Ectodermal cell (in vitro differentiated cells): ENCODE data around the gene FPR3. TPM values are rescaled to one million over a fixed set of nuclear protein-coding genes. Genes with fewer than 3 reads are reported as not detected.

Experiments used
- H3K27ac ChIP-seq: 2 replicates; pipeline ENCODE4 v1.7.0; 2013; ENCODE audit warnings: mild to moderate bottlenecking, low read depth, low read length; ENCODE audit not compliant: insufficient read depth, poor library complexity, severe bottlenecking
- H3K27me3 ChIP-seq: 2 replicates; pipeline ENCODE4 v1.7.0; 2013; ENCODE audit warnings: mild to moderate bottlenecking, low read length; ENCODE audit not compliant: insufficient read depth, control insufficient read depth, poor library complexity, severe bottlenecking
- H3K36me3 ChIP-seq: one replicate; pipeline ENCODE4 v1.7.0; 2013; ENCODE audit warnings: low read length; ENCODE audit not compliant: control insufficient read depth, insufficient read depth
- H3K4me1 ChIP-seq: one replicate; pipeline ENCODE4 v1.7.0; 2013; ENCODE audit warnings: low read length; ENCODE audit not compliant: control insufficient read depth, insufficient read depth
- H3K4me3 ChIP-seq: 2 replicates; pipeline ENCODE4 v1.7.0; 2013; ENCODE audit warnings: low read depth, low read length, control low read depth; ENCODE audit not compliant: insufficient read depth
- H3K9me3 ChIP-seq: 2 replicates; pipeline ENCODE4 v1.7.0; 2013; ENCODE audit warnings: mild to moderate bottlenecking, low read length, moderate library complexity; ENCODE audit not compliant: control insufficient read depth
- WGBS, 2 experiments: methylation state at CpG; one replicate each; pipeline ENCODE4 v1.1.7; 2013; ENCODE audit warnings: missing lambda C conversion rate in 2 of 2; 5-methylcytosine and 5-hydroxymethylcytosine counted together
- polyA plus RNA-seq, 4 experiments: library from polyadenylated mRNA; stranded (reverse); fragments of 50-300 nt; gene quantifications; one replicate each; pipeline ENCODE4 v1.2.3, GENCODE V29; 2013

The FPR3 gene, protein sequence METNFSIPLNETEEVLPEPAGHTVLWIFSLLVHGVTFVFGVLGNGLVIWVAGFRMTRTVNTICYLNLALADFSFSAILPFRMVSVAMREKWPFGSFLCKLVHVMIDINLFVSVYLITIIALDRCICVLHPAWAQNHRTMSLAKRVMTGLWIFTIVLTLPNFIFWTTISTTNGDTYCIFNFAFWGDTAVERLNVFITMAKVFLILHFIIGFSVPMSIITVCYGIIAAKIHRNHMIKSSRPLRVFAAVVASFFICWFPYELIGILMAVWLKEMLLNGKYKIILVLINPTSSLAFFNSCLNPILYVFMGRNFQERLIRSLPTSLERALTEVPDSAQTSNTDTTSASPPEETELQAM
- not detected for polyA plus RNA-seq (2013, experiment 1 of 4)
- not detected for polyA plus RNA-seq (2013, experiment 2 of 4)
- polyA plus RNA-seq (2013, experiment 3 of 4) = not detected
- polyA plus RNA-seq (2013, experiment 4 of 4) = not detected

DNA sequence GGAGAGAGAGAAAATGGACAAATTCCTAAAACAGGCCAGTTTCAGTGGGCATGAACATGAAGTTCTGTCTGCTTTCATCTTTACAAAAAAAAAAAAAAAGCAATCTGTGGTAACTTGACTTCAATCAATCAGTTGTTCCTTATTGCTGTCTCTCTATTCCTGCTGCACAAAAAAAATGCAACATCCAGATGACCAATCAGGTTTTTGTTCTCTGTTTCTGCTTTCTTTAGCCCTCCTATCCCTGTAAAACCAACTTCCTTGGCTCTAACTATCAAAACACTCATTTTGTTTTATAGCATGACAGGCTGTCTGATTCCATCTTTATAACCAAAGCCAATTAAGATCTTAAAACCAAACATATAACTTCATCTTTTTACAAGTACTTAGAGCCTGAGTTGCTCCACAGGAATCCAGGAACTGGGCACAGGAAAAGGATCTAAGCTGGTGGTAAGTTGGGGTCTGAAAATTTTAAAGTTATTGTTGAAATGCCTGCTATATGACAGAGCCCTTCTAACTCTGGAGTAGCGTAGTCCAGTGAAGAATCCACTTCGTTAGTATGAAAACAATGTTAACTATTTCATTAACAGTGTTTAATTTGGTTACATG, at the start of gene FPR3:
Gene FPR3, plus strand, starts transcription at position 273 of the 606 bp plus-strand sequence. CDS start 28,592 bp downstream, outside the sequence.
- Histone ChIP-seq H3K27ac (no peak within 1 kb of the TSS), H3K4me3 (no peak within 1 kb of the TSS), H3K9me3 (peaks cover 6% of the 10 kb centered on the region), H3K4me1 (no peaks in the 10 kb centered on the region), H3K27me3 (no peaks in the 10 kb centered on the region), H3K36me3 (no peaks in the 10 kb centered on the region)
- 59% methylated on average over 2 of the region's 2 CpGs; no CpG with 5 or more reads in 1 of the 2 experiments for WGBS, 2 experiments

DNA sequence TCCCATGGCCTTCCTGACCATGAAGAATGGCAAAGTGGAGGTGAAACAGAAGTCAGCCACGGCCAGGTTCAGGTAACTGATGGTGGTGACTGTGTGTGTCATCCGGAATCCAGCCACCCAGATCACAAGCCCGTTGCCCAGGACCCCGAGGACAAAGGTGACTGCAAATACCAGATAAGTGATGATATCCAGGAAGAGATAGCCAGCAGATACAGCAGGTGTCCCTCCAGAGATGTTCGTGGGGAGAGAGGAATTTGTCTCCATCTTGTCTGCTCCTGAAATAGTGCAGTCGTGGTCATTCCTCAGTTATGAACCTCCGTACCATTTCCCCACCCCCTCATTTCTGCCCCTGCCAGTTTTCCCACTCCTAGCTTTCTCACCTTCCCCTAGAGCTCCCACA, 48.2 kb upstream of the FPR3 start:
- no peaks in the 10 kb centered on the region for H3K36me3 ChIP-seq
- H3K27me3 ChIP-seq = no peaks in the 10 kb centered on the region
- no peak overlapping the region for H3K4me3 ChIP-seq
- no peak overlapping the region for H3K27ac ChIP-seq
- no peaks in the 10 kb centered on the region for H3K4me1 ChIP-seq
- 84% methylated on average over 7 of the region's 7 CpGs for WGBS, 2 experiments
- no peaks in the 10 kb centered on the region for H3K9me3 ChIP-seq

DNA sequence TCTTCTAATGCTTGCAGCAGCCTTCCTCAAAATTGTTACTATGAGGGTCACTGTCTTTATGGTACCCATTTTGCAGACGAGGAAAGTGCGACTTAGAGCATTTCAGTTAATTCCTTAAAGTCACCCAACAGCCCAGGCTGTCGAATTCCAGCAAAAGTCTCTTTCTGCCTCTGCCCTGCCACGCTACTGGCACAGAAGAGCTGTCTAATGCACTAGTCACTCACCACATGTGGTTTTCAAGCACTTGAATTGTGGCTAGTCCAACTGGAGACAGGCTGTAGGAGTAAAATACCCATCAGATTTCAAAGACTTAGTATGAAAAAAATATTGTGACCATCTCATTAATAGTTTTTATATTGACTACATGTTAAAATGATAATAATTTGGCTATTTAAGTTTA, 45.0 kb upstream of the FPR3 start:
- Histone ChIP-seq H3K4me3 (no peak overlapping the region), H3K4me1 (no peaks in the 10 kb centered on the region), H3K9me3 (no peaks in the 10 kb centered on the region), H3K36me3 (no peaks in the 10 kb centered on the region), H3K27me3 (no peaks in the 10 kb centered on the region), H3K27ac (no peak overlapping the region)
- 82 to 83% methylated on average over 4 of the region's 4 CpGs for WGBS, 2 experiments

DNA sequence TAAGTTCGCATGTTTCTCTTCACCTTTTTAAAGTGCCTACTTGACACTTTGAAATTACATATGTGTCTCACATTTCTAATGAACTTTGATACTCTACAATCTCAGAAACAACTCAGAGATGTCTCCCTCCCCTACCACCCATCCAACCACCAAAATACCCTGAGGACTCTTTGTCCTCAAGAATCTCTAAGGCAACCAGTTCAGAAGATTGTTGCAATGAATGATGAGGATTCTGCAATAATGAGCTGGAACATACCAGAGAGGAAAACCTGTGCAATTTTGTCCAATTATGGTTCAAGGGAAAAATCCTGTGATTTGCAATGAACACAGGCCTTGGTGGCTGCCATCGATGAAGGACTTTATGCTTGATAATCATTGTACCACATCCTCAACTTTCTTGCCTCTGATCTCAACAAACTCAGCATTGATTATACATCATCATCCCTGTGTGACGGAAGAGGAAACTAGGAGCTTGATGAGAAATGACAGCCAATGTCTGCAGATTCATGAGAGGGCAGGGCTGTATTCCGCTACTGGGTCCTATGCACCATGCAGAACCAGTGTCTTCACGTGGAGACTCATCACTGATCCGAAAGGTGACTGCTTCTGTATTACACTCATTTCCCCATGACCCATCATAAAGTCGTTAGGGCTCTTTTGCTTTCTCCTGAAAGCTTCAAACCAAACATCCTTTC, 44.4 kb upstream of the FPR3 start:
- Histone ChIP-seq H3K27me3 (no peaks in the 10 kb centered on the region), H3K9me3 (no peaks in the 10 kb centered on the region), H3K4me1 (no peaks in the 10 kb centered on the region), H3K36me3 (no peaks in the 10 kb centered on the region), H3K4me3 (no peak overlapping the region), H3K27ac (no peak overlapping the region)
- 84 to 86% methylated on average over 7 of the region's 7 CpGs for WGBS, 2 experiments

DNA sequence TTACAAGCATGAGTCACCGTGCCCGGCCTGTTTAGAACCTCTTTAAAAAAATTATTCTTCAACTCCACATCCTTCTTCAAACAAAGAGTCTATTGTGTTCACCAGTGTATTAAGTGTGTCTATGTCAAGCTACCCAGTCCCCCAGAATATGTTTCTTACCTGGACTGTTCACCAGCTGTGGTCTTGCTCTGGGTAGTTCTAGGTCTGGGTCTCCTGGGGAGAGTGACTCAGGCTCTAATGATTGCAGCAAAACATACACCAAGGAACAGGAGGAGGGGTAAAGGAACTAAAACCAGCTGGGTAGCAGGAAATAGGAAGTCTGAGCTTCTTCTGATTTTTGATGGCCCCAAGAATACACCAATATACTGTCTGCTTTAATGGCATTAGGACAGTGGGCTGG, 43.3 kb upstream of the FPR3 start, which contains the start of gene FPR1:
Gene FPR1, minus strand, starts transcription at position 224 of the 400 bp plus-strand sequence. CDS start 4,884 bp downstream, outside the sequence.
- no peaks in the 10 kb centered on the region for H3K4me1 ChIP-seq
- no peaks in the 10 kb centered on the region for H3K27me3 ChIP-seq
- no peak within 1 kb of the TSS for H3K27ac ChIP-seq
- no peak within 1 kb of the TSS for H3K4me3 ChIP-seq
- WGBS, 2 experiments = 91 to 97% methylated on average over 2 of the region's 2 CpGs
- H3K9me3 ChIP-seq = no peaks in the 10 kb centered on the region
- no peaks in the 10 kb centered on the region for H3K36me3 ChIP-seq

DNA sequence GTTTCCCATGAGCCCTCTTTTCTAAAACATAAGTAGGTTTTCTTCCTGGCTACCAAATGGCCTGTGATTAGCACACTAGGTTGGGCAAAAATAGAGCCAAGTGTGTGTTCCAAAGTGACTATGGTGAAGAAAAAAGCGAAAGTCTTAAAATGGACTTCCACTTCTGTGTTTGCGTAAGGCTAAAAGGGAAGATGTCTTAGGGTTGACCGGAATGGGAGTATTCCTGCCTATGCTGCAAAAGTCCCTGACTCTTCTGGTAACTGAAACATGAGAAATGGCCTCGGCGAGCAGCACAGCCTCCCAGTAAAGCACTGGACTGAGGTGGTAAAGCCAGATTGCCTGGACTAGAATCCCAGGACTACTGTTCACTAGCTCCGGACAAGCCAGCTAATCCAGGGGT, 40.8 kb upstream of the FPR3 start:
- no peaks in the 10 kb centered on the region for H3K9me3 ChIP-seq
- no peaks in the 10 kb centered on the region for H3K4me1 ChIP-seq
- H3K4me3 ChIP-seq = no peak overlapping the region
- H3K27ac ChIP-seq = no peak overlapping the region
- 90% methylated on average over 6 of the region's 6 CpGs for WGBS, 2 experiments
- no peaks in the 10 kb centered on the region for H3K36me3 ChIP-seq
- no peaks in the 10 kb centered on the region for H3K27me3 ChIP-seq

DNA sequence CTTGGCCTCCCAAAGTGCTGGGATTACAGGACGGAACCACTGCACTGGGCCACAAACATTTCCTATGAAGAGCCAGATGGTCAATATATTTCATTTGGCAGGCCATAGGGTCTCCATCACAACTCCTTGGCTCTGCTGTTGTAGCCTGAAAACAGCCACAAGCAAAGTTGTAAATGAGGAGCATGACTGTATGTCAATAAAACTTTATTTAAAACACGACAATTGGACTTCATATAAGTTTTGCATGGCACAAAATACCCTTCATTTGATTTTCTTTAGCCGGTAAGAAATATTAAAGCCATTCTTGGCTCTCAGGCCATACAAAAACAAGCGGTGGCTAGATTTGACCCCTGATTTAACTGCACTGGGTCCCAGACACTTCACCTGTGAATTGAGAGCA, 40.2 kb upstream of the FPR3 start:
- no peak overlapping the region for H3K4me3 ChIP-seq
- no peaks in the 10 kb centered on the region for H3K9me3 ChIP-seq
- no peak overlapping the region for H3K27ac ChIP-seq
- no peaks in the 10 kb centered on the region for H3K4me1 ChIP-seq
- no peaks in the 10 kb centered on the region for H3K27me3 ChIP-seq
- no peaks in the 10 kb centered on the region for H3K36me3 ChIP-seq
- WGBS, 2 experiments = 79 to 84% methylated on average over 4 of the region's 4 CpGs

DNA sequence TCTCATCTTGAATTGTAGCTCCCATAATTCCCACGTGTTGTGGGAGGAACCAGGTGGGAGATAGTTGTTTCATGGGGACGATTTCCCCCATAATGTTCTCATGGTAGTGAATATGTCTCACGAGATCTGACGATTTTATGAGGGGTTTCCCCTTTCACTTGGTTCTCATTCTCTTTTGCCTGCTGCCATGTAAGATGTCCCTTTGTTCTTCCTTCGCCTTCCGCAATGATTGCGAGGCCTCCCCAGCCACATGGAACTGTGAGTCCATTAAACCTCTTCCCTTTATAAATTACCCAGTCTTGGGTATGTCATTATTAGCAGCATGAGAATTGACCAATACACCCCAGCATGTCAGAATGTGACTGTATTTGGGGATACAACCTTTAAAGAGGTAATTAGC, 39.4 kb upstream of the FPR3 start:
- no peak overlapping the region for H3K4me3 ChIP-seq
- 85 to 88% methylated on average over 7 of the region's 7 CpGs for WGBS, 2 experiments
- H3K27me3 ChIP-seq = no peaks in the 10 kb centered on the region
- no peaks in the 10 kb centered on the region for H3K4me1 ChIP-seq
- H3K36me3 ChIP-seq = no peaks in the 10 kb centered on the region
- no peak overlapping the region for H3K27ac ChIP-seq
- H3K9me3 ChIP-seq = no peaks in the 10 kb centered on the region

DNA sequence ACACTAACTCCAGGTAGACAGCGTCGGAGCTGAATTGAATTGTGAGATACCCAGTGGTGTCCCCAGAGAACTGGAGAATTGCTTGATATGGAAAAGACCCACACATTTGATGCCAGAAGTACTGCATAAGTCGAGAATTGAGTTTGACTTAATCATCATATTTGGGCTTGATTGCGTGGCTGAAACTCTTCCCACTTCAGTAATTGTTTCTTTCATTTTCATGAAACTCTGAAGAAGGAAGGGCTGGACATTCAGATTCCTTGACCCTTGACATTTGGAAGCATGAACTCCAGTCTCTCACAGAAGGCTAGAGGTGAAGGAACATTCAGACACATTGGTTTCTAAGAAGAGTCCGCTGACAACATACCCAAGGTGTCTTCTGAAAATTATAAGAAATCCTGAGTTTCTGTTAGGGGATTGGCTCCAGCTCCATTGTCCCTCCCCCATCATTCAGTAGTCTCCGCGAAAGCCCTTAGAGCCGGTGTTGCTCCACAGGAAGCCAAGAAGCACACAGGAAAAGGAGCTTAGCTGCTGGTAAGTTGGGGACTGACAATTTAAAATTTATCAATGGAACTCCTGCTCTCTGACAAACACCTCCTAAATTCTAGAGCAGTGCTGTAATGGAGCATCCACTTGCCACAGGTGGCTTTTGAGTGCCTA, 34.1 kb upstream of the FPR3 start, which contains the start of gene FPR2:
Gene FPR2, plus strand, starts transcription at position 484 of the 660 bp plus-strand sequence. CDS start 7,479 bp downstream, outside the sequence.
- WGBS, 2 experiments = 68 to 76% methylated on average over 7 to 8 of the region's 8 CpGs

More for the DNA sequence above, 34.1 kb upstream of the FPR3 start, which contains the start of gene FPR2:
- Histone ChIP-seq H3K36me3 (no peaks in the 10 kb centered on the region), H3K9me3 (no peaks in the 10 kb centered on the region), H3K27me3 (no peaks in the 10 kb centered on the region), H3K27ac (no peak within 1 kb of the TSS), H3K4me3 (no peak within 1 kb of the TSS), H3K4me1 (no peaks in the 10 kb centered on the region)
